K562 (cell line): ENCODE measurements around the gene SHBG. TPM values are rescaled to one million over a fixed set of nuclear protein-coding genes. Genes with fewer than 3 reads are reported as not detected.

Experiments used
- ATAC-seq: fragments of 200-7000 bp; cut with Tn5 transposase; 3 replicates; pipeline ENCODE4 v1.9.1; 2020; ENCODE audit warnings: moderate library complexity
- BruUV-seq: library from RNA; stranded (reverse); fragments of 400-500 nt; replicated peaks from 2 replicates; lab custom pipeline; 2021; lab: Mats Ljungman, UMichigan
- CTCF ChIA-PET: fragments of 300-600 bp; formaldehyde crosslinking; extraction: SDS; loops from one replicate; lab custom pipeline; 2021; ENCODE audit warnings: low intra/inter-chr PET ratio; lab: Yijun Ruan, JAX
- POLR2A ChIA-PET: fragments of 300-600, 350-650 bp; sonication (Branson Sonifier 250); formaldehyde crosslinking; extraction: SDS; loops from one replicate; lab custom pipeline; 2021; ENCODE audit warnings: antibody characterized with exemption, inconsistent platforms; lab: Yijun Ruan, JAX
- DNase-seq, 4 experiments: peaks; one replicate each; pipeline versions ENCODE4 v3.0.0 to v3.0.0-alpha.2; 2011 to 2018; ENCODE audit warnings: low spot score in 3 of 4, mixed read lengths in 3 of 4; ENCODE audit errors: extremely low read depth in 1 of 4
- FAIRE-seq: peaks from 2 replicates; lab custom pipeline; 2011; peaks lifted over from hg19 to GRCh38; lab: Jason Lieb, UNC
- H2AFZ ChIP-seq: 2 replicates; pipeline ENCODE4 v1.6.0; 2011; ENCODE audit warnings: low read depth, low read length, control low read depth, inconsistent platforms
- H3K27ac ChIP-seq: fragments of 200-600 bp; 3 replicates; pipeline ENCODE4 v1.8.0; 2011; ENCODE audit warnings: low read depth, mild to moderate bottlenecking, control low read depth, inconsistent platforms, low read length, moderate library complexity, mixed read lengths; ENCODE audit errors: extremely low read depth
- H3K27me3 ChIP-seq, 2 experiments: fragments of 300-600 bp in 1 of 2; 2 replicates in 1 of 2; 3 replicates in 1 of 2; pipeline versions ENCODE4 v1.6.0 to v1.8.0; 2011; ENCODE audit warnings: inconsistent platforms in 2 of 2, low read length in 2 of 2, mild to moderate bottlenecking in 1 of 2, mixed read lengths in 1 of 2, moderate library complexity in 1 of 2; ENCODE audit not compliant: control insufficient read depth in 2 of 2, insufficient read depth in 2 of 2
- H3K36me3 ChIP-seq: fragments of 300-600 bp; 3 replicates; pipeline ENCODE4 v1.8.0; 2011; ENCODE audit warnings: mild to moderate bottlenecking, low read length, inconsistent platforms; ENCODE audit not compliant: control insufficient read depth, insufficient read depth
- H3K4me1 ChIP-seq, 2 experiments: fragments of 200-600 bp in 1 of 2; replicated peaks in 1 of 2; 2 replicates in 1 of 2; 3 replicates in 1 of 2; pipeline versions ENCODE4 v1.5.1 to v1.8.0; 2011; ENCODE audit warnings: inconsistent platforms in 2 of 2, low read length in 2 of 2, mild to moderate bottlenecking in 1 of 2, mixed read lengths in 1 of 2, moderate library complexity in 1 of 2; ENCODE audit not compliant: control insufficient read depth in 2 of 2, insufficient read depth in 2 of 2
- H3K4me2 ChIP-seq: 2 replicates; pipeline ENCODE4 v1.6.1; 2011; ENCODE audit warnings: low read length, control low read depth, inconsistent platforms, mixed read lengths; ENCODE audit not compliant: insufficient read depth
- H3K4me3 ChIP-seq: fragments of 200-600 bp; sonication (generic), shearing (Covaris generic); 2 replicates; pipeline ENCODE4 v1.5.1; 2016; ENCODE audit warnings: control low read depth, inconsistent platforms
- H3K79me2 ChIP-seq: fragments of 200-600 bp; 3 replicates; pipeline ENCODE4 v1.8.0; 2011; ENCODE audit warnings: low read length, inconsistent platforms; ENCODE audit not compliant: control insufficient read depth, insufficient read depth
- H3K9ac ChIP-seq, 2 experiments: 2 replicates each; pipeline versions ENCODE4 v1.6.0 to v1.6.1; 2011; ENCODE audit warnings: low read depth in 2 of 2, low read length in 2 of 2, control low read depth in 1 of 2, inconsistent platforms in 1 of 2, mild to moderate bottlenecking in 1 of 2, mixed read lengths in 1 of 2; ENCODE audit not compliant: insufficient read depth in 1 of 2
- H3K9me1 ChIP-seq: one replicate; pipeline ENCODE4 v1.6.0; 2011; ENCODE audit warnings: inconsistent platforms, mild to moderate bottlenecking, low read length, moderate library complexity; ENCODE audit not compliant: control insufficient read depth, insufficient read depth
- H3K9me3 ChIP-seq: replicated peaks from 2 replicates; pipeline ENCODE4 v1.5.1; 2011; ENCODE audit warnings: low read depth, low read length, inconsistent platforms; ENCODE audit not compliant: control insufficient read depth, insufficient read depth
- H4K20me1 ChIP-seq: replicated peaks from 2 replicates; pipeline ENCODE4 v1.6.1; 2011; ENCODE audit warnings: low read length, inconsistent platforms, mixed read lengths; ENCODE audit not compliant: control insufficient read depth, insufficient read depth
- EGR1 ChIP-seq: fragments of 450-650 bp; conservative IDR thresholded peaks from 2 replicates; pipeline ENCODE4 v1.6.1; 2017; ENCODE audit warnings: mild to moderate bottlenecking
- HNRNPH1 ChIP-seq: fragments of 200-400 bp; formaldehyde crosslinking; optimal IDR thresholded peaks from 2 replicates; pipeline ENCODE3; 2017; ENCODE audit warnings: low read depth, mild to moderate bottlenecking, low read length, moderate library complexity
- POLR2H ChIP-seq: IDR thresholded peaks from 2 replicates; pipeline ENCODE4 v1.6.1; 2016; ENCODE audit warnings: missing genetic modification characterization, low read depth, mild to moderate bottlenecking, control low read depth, missing compliant biosample characterization, moderate library complexity
- RAD21 ChIP-seq, 2 experiments: fragments of 250-450 bp in 1 of 2; fragments of 450-650 bp in 1 of 2; sonication (Bioruptor Pico) in 1 of 2; formaldehyde crosslinking in 1 of 2; IDR thresholded peaks in 1 of 2; conservative IDR thresholded peaks in 1 of 2; 2 replicates each; pipeline versions ENCODE4 v1.4.0 to v1.8.0; 2020 to 2022; ENCODE audit warnings: mild to moderate bottlenecking in 2 of 2, moderate library complexity in 1 of 2
- RNF2 ChIP-seq: sonication (generic); IDR thresholded peaks from 2 replicates; pipeline ENCODE4 v1.6.1; 2016
- THRAP3 ChIP-seq: fragments of 450-650 bp; IDR thresholded peaks from 2 replicates; pipeline ENCODE4 v1.6.1; 2016; ENCODE audit warnings: mild to moderate bottlenecking, inconsistent platforms, borderline replicate concordance
- ZFP1 ChIP-seq: fragments of 450-650 bp; formaldehyde crosslinking; IDR thresholded peaks from 2 replicates; pipeline ENCODE4 v1.4.0; 2020; ENCODE audit warnings: mild to moderate bottlenecking, mixed read lengths
- ZNF311 ChIP-seq: fragments of 250-450 bp; sonication (Bioruptor Pico); IDR thresholded peaks from 2 replicates; pipeline ENCODE4 v1.4.0; 2020; ENCODE audit warnings: mild to moderate bottlenecking, moderate library complexity
- ZNF407 ChIP-seq: fragments of 450-650 bp; IDR thresholded peaks from 2 replicates; pipeline ENCODE4 v1.6.1; 2016; ENCODE audit warnings: low read depth
- WGBS: fragments of 100-300 bp; shearing (Covaris generic); methylation state at CpG from one replicate; pipeline ENCODE4 v1.1.6; 2016; ENCODE audit warnings: low coverage, mixed read lengths; ENCODE audit not compliant: insufficient coverage; ENCODE audit errors: missing lambda C conversion rate; 5-methylcytosine and 5-hydroxymethylcytosine counted together
- in situ Hi-C: fragments of 300-500 bp; cut with MboI; formaldehyde crosslinking; loops from 4 replicates; pipeline ENCODE4 v1.15.0; 2018; ENCODE audit warnings: inconsistent platforms, mixed read lengths
- intact Hi-C: fragments of 100-400 bp; cut with micrococcal nuclease; formaldehyde crosslinking; loops from 2 replicates; pipeline ENCODE4 v1.14.2; 2022
- polyA plus RNA-seq, 8 experiments: library from polyadenylated mRNA; depleted of rRNA in 4 of 8; stranded (reverse) in 5 of 8; unstranded in 3 of 8; fragments of >200 nt; fragmentation: Nextera tagmentation in 2 of 8; fragmentation: Illumina TruSeq in 1 of 8; extraction: Ambion mirVana in 2 of 8; extraction: Trizol in 1 of 8; gene quantifications; 2 replicates each; pipeline versions ENCODE4 v1.2.1 to v1.2.3, GENCODE V29; 2011 to 2014; ENCODE audit warnings: inconsistent platforms in 1 of 8, missing spikeins in 1 of 8
- total RNA-seq, 7 experiments: library from RNA; depleted of rRNA in 6 of 7; stranded (reverse); fragments of >200 nt in 6 of 7; fragmentation: Illumina TruSeq in 2 of 7; extraction: Trizol in 2 of 7; gene quantifications; 2 replicates each; pipeline versions ENCODE4 v1.2.1 to v1.2.3, GENCODE V29; 2011 to 2021; ENCODE audit warnings: low replicate concordance in 1 of 7

The SHBG gene
- total and polyA plus RNA-seq, 9 of the 15 experiments (the other 6 are each of a cell fraction or from before 2014, with no cell fraction given): not detected

GRCh38 chr17:7673239-7673638 is 43.3 kb downstream of the SHBG start:
- no peak overlapping the region for H2AFZ ChIP-seq
- peak in 3 of 4 experiments; percentile 29 to 47 (median 36) for DNase-seq
- no peaks in the 10 kb centered on the region for H3K9me1 ChIP-seq
- H3K36me3 ChIP-seq: peaks cover 41% of the 10 kb centered on the region
- no peak overlapping the region for H3K9ac ChIP-seq
- in situ Hi-C loops (no loop called here), intact Hi-C loops (no loop called here)
- WGBS: 95% methylated on average over 2 of the region's 2 CpGs
- ChIA-PET CTCF (interaction anchor here (1.0 kb wide), 1 partner anchor 39 kb away, joined by 4 read pairs; no protein-coding TSS in a partner anchor), POLR2A (interaction anchor here (0.6 to 9.2 kb wide), 6 partner anchors 13 to 181 kb away, joined by 3 to 66 read pairs (median 4); partner anchors contain the start of genes ATP1B2, SAT2, TP53 and WRAP53)
- H3K4me3 ChIP-seq: no peak overlapping the region
- peaks cover 3% of the 10 kb centered on the region for H3K9me3 ChIP-seq
- H3K4me2 ChIP-seq: no peak overlapping the region
- ATAC-seq: no peak
- no peak overlapping the region for H3K27ac ChIP-seq
- no TSS peak for BruUV-seq
- no peaks in the 10 kb centered on the region for H3K27me3 ChIP-seq
- peak; percentile 56 for FAIRE-seq
- no peaks in the 10 kb centered on the region for H3K4me1 ChIP-seq
- no peaks in the 10 kb centered on the region for H3K79me2 ChIP-seq
- no peaks in the 10 kb centered on the region for H4K20me1 ChIP-seq
- peak; percentile 13 to 48; a peak in 2 of 4 replicates for TF ChIP-seq RAD21 (CRISPR knock-in tag; conservative IDR thresholded peaks at IDR 0.05 in 1 of 2, IDR thresholded peaks at IDR 0.05 in 1 of 2)
- no peak for TF ChIP-seq RNF2
- no peak for TF ChIP-seq ZNF311 (CRISPR knock-in tag)
- TF ChIP-seq ZNF407: no peak
- TF ChIP-seq HNRNPH1: no peak
- no peak for TF ChIP-seq EGR1
- no peak for TF ChIP-seq POLR2H (tag)
- TF ChIP-seq THRAP3: no peak
- TF ChIP-seq ZFP1: no peak
